ENCODE data around the gene TPP2.

DNA sequence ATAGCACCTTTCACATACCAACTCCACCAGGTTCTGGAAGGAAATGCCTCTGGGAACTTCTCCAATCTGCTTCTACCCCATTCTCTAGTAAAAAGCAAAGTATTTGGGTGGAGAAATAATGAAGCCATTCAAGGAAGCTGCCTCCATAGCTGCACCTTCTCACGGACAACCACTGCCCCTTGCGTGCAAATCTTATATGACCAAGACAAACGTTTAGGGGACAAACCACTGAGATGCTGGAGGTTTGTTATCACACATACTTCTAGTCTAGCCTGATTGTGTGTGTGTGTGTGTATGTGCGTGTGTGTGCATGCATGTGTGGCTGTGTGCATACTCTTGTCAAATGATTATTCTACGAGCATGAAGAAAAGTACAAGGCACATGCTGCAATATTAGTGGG is 104.5 kb downstream of the TPP2 start:
- TF ChIP-seq, protein P1, sequence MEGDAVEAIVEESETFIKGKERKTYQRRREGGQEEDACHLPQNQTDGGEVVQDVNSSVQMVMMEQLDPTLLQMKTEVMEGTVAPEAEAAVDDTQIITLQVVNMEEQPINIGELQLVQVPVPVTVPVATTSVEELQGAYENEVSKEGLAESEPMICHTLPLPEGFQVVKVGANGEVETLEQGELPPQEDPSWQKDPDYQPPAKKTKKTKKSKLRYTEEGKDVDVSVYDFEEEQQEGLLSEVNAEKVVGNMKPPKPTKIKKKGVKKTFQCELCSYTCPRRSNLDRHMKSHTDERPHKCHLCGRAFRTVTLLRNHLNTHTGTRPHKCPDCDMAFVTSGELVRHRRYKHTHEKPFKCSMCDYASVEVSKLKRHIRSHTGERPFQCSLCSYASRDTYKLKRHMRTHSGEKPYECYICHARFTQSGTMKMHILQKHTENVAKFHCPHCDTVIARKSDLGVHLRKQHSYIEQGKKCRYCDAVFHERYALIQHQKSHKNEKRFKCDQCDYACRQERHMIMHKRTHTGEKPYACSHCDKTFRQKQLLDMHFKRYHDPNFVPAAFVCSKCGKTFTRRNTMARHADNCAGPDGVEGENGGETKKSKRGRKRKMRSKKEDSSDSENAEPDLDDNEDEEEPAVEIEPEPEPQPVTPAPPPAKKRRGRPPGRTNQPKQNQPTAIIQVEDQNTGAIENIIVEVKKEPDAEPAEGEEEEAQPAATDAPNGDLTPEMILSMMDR (optimal IDR thresholded peaks at IDR 0.05 in 1 of 3, IDR thresholded peaks at IDR 0.05 in 1 of 3, conservative IDR thresholded peaks at IDR 0.05 in 1 of 3; ENCODE audit: extremely low read depth in 1 of 3, insufficient read depth in 2 of 3, low read length in 3 of 3): no peak
- no peak for TF ChIP-seq EZH2 (IDR thresholded peaks at IDR 0.05; ENCODE audit: low read length)
